ENCODE data around the gene TNPO2. TPM values are rescaled to one million over a fixed set of nuclear protein-coding genes. Genes with fewer than 3 reads are reported as not detected.

Gene TNPO2
- total and polyA plus RNA-seq, 2 of the 13 experiments (the other 11 are each of a cell fraction or from before 2014, with no cell fraction given) = 31.7 to 61.0 TPM

DNA sequence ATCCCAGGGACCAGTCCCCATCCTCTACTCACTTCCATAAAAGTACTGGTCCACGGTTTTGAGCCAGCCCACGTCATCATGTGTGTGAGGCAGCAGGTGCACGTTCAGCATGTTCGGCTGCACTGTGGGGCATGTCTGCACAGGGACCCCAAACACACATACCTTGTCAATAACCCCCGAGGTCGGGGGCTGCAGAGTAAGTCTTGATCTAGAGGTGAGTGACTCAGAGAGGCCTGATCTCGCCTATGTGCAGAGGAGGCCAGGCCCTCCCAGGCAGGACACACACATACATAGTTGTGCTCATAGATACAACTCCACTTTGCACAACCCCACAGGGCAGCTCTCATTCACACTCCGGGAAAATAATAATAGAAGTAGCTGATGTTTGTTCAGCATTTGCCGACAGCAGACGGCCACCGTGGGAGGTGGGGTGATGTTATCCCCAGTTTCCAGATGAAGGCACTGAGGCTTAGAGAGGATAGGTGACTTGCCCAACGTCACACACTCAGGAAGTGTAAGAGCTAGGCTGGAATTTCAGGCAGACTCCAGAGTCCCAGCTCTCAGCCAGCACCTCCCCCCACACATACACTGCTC is 58.0 kb downstream of the TNPO2 start:
- H3K27ac ChIP-seq (ENCODE audit: extremely low read length, insufficient read depth, low read length) = peak overlapping the region; percentile 60
- TF ChIP-seq ZBTB33 (CRISPR knock-in tag; IDR thresholded peaks at IDR 0.05) (no peak; the same call in 1 of the 2 replicates), MIXL1 (CRISPR knock-in tag; IDR thresholded peaks at IDR 0.05) (no peak), ZNF354B (CRISPR knock-in tag; IDR thresholded peaks at IDR 0.05) (no peak), NFIC (IDR thresholded peaks at IDR 0.05; ENCODE audit: low read length) (no peak), CEBPB (IDR thresholded peaks at IDR 0.05; ENCODE audit: borderline replicate concordance, low read depth, low read length) (no peak), KDM1A (CRISPR knock-in tag; IDR thresholded peaks at IDR 0.05) (0 out of 2 replicates have a peak, but pooled peaks have one; percentile 53), KLF11 (CRISPR knock-in tag; IDR thresholded peaks at IDR 0.05) (no peak), ZMYM3 (CRISPR knock-in tag; IDR thresholded peaks at IDR 0.05) (0 out of 2 replicates have a peak, but pooled peaks have one; percentile 54), ZNF264 (CRISPR knock-in tag; IDR thresholded peaks at IDR 0.05) (no peak), ATF7 (IDR thresholded peaks at IDR 0.05) (no peak), ATF7 (CRISPR knock-in tag; IDR thresholded peaks at IDR 0.05) (no peak), NFE2L1 (CRISPR knock-in tag; IDR thresholded peaks at IDR 0.05; ENCODE audit: borderline replicate concordance) (no peak), ZNF547 (CRISPR knock-in tag; IDR thresholded peaks at IDR 0.05) (no peak), AGO1 (IDR thresholded peaks at IDR 0.05; ENCODE audit: low read depth, low read length, poor library complexity, severe bottlenecking) (no peak), ZNF33A (CRISPR knock-in tag; IDR thresholded peaks at IDR 0.05; ENCODE audit: borderline replicate concordance) (no peak), NR1H2 (CRISPR knock-in tag; IDR thresholded peaks at IDR 0.05; ENCODE audit: borderline replicate concordance, low read depth) (no peak), ZNF703 (CRISPR knock-in tag; IDR thresholded peaks at IDR 0.05; ENCODE audit: borderline replicate concordance) (no peak), ZNF629 (CRISPR knock-in tag; conservative IDR thresholded peaks at IDR 0.05) (peak; percentile 80)
- TF ChIP-seq, protein P1, sequence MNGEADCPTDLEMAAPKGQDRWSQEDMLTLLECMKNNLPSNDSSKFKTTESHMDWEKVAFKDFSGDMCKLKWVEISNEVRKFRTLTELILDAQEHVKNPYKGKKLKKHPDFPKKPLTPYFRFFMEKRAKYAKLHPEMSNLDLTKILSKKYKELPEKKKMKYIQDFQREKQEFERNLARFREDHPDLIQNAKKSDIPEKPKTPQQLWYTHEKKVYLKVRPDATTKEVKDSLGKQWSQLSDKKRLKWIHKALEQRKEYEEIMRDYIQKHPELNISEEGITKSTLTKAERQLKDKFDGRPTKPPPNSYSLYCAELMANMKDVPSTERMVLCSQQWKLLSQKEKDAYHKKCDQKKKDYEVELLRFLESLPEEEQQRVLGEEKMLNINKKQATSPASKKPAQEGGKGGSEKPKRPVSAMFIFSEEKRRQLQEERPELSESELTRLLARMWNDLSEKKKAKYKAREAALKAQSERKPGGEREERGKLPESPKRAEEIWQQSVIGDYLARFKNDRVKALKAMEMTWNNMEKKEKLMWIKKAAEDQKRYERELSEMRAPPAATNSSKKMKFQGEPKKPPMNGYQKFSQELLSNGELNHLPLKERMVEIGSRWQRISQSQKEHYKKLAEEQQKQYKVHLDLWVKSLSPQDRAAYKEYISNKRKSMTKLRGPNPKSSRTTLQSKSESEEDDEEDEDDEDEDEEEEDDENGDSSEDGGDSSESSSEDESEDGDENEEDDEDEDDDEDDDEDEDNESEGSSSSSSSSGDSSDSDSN (CRISPR knock-in tag; IDR thresholded peaks at IDR 0.05) = no peak
- TF ChIP-seq, protein P2, sequence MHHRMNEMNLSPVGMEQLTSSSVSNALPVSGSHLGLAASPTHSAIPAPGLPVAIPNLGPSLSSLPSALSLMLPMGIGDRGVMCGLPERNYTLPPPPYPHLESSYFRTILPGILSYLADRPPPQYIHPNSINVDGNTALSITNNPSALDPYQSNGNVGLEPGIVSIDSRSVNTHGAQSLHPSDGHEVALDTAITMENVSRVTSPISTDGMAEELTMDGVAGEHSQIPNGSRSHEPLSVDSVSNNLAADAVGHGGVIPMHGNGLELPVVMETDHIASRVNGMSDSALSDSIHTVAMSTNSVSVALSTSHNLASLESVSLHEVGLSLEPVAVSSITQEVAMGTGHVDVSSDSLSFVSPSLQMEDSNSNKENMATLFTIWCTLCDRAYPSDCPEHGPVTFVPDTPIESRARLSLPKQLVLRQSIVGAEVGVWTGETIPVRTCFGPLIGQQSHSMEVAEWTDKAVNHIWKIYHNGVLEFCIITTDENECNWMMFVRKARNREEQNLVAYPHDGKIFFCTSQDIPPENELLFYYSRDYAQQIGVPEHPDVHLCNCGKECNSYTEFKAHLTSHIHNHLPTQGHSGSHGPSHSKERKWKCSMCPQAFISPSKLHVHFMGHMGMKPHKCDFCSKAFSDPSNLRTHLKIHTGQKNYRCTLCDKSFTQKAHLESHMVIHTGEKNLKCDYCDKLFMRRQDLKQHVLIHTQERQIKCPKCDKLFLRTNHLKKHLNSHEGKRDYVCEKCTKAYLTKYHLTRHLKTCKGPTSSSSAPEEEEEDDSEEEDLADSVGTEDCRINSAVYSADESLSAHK (CRISPR knock-in tag; IDR thresholded peaks at IDR 0.05; ENCODE audit: borderline replicate concordance) = no peak

More for the DNA sequence above, 58.0 kb downstream of the TNPO2 start:
- 41% methylated on average over 7 of the region's 12 CpGs for WGBS (ENCODE audit: low lambda C conversion rate)
- DNase-seq (ENCODE audit: low spot score) = no peak
- CTCF ChIA-PET (ENCODE audit: low intra/inter-chr PET ratio, low total read pairs) = no interaction called here
- FAIRE-seq = no peak
- H3K27me3 ChIP-seq (ENCODE audit: control insufficient read depth in 1 of 2, insufficient read depth in 2 of 2, low read length in 2 of 2) = no peaks in the 10 kb centered on the region; a peak in 1 of 5 replicates
- no peaks in the 10 kb centered on the region for H4K20me1 ChIP-seq (ENCODE audit: insufficient read depth, low read length)
- in situ Hi-C loops (cut with HindIII; ENCODE audit: extremely low pct_ligation_motif_present, low pct_unique_long_range_greater_than_20kb) (no loop called here), intact Hi-C loops (cut with micrococcal nuclease; ENCODE audit: unreplicated experiment) (no loop called here)
- no peak overlapping the region for H2AFZ ChIP-seq (ENCODE audit: low read length)
- peak overlapping the region; percentile 72 to 84 (median 84) for H3K4me3 ChIP-seq (replicated peaks in 1 of 3; ENCODE audit: insufficient read depth in 1 of 3, low read depth in 2 of 3, low read length in 3 of 3)
- no peaks in the 10 kb centered on the region for H3K9me3 ChIP-seq (ENCODE audit: low read length)
- POLR2A ChIA-PET = interaction anchor here (0.6 to 1.7 kb wide), 6 partner anchors 11 to 126 kb away, joined by 3 to 9 read pairs (median 4); partner anchors contain the start of genes DHPS, JUNB, ZNF490 and ZNF791
- peaks cover 0 to 4% of the 10 kb centered on the region in 2 experiments; a peak in 2 of 5 replicates for H3K36me3 ChIP-seq (replicated peaks in 1 of 2; ENCODE audit: control insufficient read depth in 1 of 2, insufficient read depth in 2 of 2, low read length in 2 of 2)
- ATAC-seq = no peak; the same call in 2 of the 3 replicates
- BruUV-seq (replicated peaks) = no TSS peak
- peaks cover 33% of the 10 kb centered on the region for H3K79me2 ChIP-seq (ENCODE audit: insufficient read depth, low read length)
- peak overlapping the region; percentile 82 for H3K9ac ChIP-seq (ENCODE audit: insufficient read depth, low read depth, low read length)
- H3K4me1 ChIP-seq (ENCODE audit: insufficient read depth, low read length) = peaks cover 40% of the 10 kb centered on the region
- H3K4me2 ChIP-seq (ENCODE audit: low read depth, low read length) = peak overlapping the region; percentile 97
